Fibroblast of skin of scalp (primary cell): ENCODE results near the gene GIPC3.
"Not testable (repeated sequence)": the region's sequence is repeated elsewhere in the genome, so short reads cannot be mapped to it uniquely, and the experiment has no call there.

Experiments used
- DNase-seq: peaks from one replicate; pipeline ENCODE4 v3.0.0-alpha.2; 2013

The GIPC3 gene

DNA sequence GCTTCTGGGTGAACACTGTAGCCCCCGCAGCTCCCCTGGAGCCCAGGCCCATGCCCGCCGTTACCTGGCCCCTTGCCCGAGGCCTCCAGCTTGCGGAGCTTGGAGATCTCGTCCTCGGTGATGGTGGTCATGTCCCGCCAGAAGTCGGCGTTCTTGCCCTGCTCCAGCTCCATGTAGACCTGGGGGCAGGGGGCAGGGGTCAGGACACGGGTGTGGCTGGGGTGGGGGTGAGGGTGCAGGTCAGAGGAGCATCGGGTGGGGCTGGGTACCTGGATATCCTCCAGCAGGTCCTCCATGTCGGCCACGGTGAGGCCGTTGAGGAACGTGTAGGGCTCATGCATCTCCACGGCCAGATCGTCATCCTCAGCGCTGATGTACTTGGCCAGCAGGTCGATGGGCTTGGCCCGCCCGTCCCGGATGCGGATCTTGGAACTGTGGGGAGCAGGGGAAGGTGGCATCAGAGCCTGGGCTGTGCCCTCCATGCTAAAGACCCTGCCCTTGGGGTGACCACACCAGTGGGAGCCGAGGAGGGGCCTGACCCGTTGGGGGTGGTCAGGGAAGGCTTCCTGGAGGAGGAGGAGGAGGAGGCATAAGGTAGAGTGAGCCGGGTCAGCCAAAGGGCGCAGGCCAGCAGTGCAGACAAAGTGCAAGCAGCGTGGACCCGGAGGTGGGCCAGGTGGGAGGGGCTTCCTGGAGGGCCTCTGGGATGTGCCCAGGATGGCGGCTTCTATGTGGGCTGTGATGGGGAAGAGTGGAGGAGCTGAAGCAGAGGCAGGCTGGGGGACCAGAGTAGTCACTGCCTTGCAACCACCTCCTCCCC is 33.7 kb downstream of the GIPC3 start:
- no peak for DNase-seq

DNA sequence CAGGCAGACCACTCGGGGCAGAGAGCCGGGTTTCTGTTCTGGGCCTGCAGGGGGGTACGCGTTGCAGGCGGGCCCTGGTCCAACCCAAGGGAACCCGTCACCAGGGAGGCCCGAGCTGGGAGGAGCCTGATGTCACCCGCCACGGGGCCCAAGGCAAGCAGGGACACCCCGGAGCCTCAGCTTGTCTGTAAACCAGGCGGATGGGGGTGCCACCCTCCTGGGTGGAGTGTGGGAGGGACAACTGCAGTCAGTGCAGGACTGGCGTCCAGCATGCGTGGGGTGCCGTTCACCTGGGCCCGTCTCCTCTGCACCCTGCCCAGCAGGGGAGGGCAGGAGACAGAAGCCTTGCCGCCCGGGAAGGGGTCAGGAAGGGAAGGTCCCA is 34.3 kb downstream of the GIPC3 start:
- DNase-seq, result no peak

DNA sequence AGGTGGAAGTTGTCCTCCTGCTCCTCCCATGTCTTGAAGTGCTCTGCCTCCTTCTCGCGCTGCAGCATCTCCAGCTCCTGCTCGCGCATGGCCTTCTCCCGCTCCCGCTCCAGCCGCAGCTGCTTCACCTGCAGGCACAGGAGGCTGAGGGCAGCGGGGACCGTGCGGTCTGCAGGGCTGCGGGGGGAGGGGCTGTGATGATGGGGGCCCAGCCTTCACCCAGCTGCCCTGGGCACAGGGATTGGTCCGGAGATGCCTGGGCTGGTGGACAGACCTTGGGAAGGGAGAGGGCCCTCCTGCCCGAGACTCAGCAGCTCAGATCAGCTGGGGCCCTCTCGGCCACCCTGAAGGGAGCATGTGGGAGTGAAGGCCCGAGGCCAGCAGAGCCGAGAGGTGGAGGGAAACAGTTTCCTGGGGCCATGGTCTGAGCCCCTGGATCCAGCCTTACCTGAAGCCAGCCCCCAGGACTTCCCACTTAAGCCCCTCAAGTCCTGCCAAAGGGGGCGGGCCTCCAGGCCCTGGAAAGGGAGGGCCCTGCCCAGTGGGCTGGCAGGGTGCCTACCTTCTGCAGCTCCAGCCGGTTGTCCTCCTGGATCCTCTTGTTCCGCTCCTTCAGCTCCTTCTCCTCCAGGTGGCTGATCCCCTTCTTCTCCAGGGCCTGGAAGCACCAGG is 35.0 kb downstream of the GIPC3 start:
- no peak for DNase-seq

DNA sequence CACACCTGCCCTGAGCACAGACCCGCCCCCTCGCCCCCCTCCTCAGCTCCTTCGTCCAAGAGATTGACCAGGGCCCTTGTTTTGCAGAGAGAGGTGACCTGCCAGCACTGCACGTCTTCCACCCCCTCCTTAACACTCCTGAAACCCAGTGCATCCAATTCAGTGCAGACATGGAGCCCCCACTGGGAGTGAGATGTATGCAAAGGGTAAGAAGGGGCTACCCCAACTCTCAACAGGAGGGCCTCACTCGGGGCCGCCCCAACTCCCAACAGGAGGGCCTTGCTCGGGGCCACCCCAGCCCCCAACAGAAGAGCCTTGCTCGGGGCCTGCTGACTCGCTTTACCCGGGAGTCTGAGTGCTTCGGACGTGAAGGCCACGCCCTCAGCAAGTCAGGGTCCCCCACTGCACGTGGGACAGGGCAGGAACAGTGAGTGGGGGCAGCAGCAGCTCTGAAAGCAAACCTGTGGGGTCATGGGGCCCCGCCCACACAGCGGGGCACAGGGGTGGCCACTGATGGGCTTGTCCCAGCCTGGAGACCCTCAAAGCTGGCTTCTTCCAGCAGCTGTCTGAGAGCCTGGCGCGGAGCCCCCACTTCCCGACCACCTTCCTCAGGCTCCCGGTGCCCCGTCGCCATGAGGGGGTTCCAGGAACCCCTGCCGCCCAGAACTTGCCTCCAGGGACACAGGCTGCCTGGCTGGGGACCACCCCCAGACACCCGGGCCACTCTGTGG is 35.7 kb downstream of the GIPC3 start:
- no peak for DNase-seq

DNA sequence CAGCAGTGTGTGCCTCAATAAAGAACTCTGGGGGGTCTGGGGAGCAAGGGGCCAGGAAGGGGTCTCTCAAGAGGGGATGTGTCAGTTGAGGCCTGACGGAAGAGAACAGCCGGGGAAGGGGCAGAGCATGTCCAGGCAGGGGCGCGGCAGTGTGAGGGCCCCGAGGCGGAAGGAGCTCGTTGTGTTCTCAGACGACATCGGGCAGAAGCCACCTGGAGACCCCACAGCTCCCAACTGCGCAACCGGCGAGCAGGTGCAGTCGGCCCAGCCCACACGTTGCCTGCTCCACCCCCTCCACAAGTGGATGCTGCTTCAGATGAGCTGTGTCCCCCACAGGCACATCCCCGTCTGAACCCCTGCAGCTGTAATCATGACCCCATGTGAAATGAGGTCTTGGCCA is 36.4 kb downstream of the GIPC3 start:
- no peak for DNase-seq

DNA sequence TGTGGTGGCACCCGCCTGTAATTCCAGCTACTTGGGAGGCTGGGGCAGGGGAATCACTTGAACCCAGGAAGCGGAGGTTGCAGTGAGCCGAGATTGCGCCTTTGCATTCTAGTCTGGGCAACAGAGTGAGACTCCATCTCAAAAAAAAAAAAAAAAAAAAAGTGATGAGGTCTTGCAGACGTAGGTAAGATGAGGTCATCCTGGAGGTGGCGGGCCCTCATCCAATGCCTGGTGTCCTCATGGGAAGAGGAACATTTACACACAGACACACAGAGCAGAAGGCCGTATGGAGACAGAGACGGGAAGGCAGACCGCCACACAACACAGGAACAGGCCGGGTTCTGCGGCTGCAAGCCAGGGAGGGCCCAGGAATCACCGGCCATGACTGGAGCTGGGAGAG is 36.9 kb downstream of the GIPC3 start:
- no peak for DNase-seq

DNA sequence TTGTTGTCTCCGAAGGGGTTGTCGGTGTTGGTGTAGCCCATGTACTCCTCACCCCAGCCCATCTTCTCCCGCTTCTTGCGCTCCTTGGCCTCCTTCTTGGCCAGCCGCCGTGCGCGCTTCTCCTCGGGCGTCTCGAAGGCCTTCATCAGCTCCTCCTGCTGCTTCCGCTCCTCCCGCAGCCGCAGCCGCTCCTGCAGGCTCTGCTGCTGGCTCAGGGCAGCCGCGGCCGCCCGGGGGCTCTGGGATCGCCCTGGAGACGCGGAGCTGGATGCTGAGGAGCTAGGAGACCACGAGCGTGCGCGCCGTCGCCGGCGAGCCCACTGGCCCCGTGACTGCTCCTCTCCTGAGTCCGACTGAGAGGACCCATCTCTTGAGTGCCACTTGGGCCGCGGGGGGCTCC is 38.4 kb downstream of the GIPC3 start:
- no peak for DNase-seq

DNA sequence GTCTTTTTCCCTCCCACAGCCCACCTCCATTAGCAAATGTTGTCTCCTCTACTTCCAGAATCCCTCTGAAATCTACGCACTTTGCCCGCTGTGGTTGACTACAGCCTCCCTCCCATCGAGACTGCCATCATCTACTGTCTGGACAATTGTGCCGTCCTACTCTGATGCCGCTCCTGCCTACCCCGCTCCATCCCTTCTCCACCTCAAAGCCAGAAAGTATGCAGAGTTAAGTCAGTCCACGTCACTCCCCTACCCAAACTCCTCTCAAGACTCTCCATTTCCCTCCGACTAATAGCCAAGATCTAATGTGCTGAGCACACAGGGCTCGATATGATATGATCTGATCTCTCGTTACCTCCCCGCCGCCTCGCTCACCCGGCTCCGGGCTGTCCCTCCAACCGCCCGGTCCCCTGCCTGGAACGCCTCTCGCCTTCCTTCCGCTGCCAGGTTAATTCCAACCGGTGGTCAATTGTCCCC is 40.8 kb downstream of the GIPC3 start:
- DNase-seq, result no peak

DNA sequence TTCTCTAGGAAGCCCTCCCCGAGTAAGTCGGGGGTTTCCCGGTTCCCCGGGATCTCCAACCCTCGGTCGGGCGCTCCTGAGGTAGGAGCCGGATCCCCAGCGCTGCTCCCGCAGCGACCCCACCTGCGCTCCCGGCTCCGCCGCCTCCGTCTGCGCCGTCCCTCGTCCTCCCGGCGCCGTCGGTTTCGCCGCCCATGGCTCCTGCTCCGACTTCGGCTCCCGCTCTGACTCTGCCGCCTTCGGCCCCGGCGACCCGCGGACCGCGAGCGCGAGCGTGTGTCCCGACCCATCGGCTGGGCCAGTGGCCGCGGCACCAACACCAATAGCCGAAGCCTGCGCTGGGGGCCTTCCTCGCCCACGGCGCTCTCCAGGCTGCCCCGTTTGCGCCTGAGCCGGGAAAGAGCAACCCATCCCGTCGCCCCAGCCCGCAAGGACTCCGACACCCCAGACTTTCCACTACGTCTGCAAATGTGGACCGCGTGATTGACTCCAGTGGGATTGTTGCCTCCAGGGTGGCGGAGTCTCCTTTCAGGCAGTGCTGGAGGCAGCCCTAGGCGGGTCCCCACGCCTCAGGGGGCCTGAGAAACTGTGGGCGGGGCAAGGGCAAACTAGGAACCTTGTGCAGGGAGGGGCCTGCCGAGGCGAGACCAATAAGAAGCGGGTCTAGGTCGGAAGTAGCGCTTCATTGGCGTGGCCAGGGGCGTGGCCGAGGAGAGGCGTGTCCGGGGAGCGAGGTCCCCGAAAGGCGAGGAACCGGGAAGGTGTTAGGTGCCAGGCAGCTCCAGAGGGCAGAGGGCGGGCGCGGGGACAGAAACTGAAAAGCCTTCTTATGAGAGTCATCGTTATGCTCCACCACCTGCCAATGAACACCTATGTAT is 41.4 kb downstream of the GIPC3 start, which contains the start of gene CACTIN:
TSS of gene CACTIN (minus strand) at position 318 of the 878 bp plus-strand sequence. CDS start at position 290, 28 bp downstream.
- peak; percentile 99 for DNase-seq

DNA sequence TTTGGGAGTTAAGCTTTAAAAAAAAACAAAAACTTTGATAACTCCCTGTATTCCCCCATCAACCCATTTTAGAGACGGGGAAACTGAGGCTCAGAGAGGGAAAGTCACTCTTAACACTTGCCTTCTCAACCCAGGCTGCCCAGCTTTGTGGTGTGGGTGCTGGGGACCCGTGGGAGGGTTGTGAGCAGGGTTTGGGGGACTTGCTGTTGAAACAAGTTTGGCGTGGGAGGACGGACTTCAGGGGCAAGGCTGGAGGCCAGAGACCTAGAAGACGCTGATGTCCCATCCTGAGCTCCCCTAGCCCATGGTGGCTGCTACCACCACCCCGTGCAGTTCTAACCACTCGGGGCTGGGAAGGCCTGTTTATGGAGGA is 42.1 kb downstream of the GIPC3 start:
- DNase-seq, result no peak

DNA sequence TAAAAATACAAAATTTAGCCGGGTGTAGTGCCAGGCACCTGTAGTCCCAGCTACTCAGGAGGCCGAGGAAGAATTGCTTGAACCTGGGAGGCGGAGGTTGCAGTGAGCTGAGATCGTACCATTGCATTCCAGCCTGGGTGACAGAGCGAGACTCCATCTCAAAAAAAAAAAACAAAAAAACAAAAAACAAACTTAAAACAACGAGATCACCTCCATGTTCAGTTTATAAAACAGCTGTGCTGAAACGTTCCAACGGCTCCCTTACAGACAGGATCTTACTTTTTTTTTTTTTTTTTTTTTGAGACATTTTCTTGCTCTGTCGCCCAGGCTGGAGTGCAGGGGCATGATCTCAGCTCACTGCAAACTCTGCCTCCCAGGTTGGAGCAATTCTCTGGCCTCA is 43.5 kb downstream of the GIPC3 start:
- not testable (repeated sequence) for DNase-seq

DNA sequence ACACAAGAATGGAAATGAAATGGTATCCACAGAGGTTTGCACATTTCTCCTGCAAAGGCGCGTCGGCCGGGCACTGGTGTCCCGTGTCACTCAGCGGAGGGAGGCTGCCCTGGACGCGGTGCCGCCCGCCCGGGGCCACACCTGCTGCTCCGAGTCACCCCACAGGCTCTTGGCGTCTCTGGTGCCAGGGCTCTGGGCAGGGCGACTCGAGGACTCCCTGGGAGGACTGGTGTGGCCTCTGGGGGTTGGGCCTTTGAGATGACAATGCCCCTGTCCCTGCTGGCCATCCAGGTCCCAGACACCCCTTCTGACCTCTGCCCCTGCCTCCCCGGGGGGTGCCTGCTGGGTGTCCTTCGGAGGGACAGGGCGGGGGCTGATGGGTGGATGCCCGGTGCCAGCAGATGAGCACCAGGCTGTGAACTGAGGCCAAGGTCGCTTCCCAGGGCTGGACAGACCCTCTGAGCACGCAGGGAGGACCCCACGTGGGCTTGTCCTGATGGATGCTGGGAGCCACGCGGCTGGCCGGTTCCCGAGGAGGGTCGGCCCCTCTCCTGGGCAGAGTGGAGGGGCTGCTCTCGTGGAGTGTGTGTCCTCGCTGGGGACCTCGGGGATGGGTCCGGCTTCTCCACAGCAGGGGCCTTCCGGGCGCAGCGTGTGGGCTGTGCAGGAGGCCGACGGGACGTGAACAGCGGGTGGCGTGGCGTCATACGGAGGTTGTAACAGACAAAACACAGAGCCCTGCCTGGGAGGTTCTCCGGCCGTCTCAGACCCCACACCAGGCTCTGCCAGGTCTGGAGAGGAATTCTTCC is 46.0 kb downstream of the GIPC3 start:
- no peak for DNase-seq

DNA sequence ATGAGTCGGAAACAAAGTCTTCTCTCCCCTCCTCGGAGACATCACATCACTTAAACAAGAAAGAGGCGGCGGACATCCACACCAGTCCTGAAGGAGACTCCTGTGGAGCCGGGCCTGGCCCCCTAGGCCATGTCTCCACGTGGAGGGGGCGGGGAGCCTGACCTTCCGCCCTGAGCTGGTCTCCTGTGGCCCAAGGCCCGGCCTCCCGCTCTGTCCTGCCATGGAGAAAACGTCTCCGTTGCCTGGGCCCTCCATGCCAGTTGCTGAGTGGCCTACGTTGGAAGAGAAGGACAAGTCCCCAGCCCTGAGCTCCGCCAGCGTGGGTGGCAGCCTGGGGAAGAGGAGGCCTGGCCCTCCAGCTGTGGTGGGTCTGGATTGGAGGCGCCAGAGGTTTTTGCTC is 46.8 kb downstream of the GIPC3 start:
- no peak for DNase-seq

DNA sequence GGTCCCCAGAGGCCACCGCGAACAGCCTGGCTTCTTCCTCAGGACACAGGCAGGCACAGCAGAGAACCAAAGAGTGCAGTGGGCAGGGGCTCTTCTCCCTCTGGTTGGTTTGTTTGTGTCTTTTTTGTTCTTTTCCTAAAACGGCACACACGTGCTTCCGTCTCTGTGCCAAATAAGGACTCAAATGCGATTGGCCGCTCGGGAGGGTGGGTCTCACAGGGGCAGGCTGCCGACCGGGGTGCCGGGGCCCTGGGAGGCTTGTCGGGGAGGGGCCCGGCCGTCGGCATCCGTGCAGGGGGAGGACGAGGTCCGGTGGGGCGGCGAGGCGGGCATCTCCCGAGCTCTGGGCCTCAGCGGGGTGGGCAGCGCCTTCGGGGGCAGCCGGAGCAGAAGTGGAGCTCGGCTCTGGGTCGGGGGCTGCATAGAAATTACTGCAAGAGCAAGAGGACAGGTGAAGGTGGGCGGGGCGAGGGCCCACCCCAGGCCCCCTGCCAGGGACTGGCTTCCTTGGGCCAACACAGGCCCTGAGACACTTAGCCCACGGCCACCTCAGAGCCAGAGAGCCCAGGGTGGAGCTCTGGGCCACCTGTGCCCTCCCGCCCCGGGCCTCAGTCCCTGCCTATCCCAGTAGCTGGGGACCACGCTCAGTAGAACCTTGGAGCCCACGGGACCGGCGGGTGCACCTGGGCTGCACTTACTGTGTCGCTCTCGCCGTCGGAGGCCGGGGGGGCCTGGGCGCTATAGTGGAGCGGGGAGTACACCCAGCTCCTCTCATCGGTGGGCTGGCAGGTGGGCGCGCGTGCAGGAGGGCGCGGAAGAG is 47.7 kb downstream of the GIPC3 start:
- no peak for DNase-seq

DNA sequence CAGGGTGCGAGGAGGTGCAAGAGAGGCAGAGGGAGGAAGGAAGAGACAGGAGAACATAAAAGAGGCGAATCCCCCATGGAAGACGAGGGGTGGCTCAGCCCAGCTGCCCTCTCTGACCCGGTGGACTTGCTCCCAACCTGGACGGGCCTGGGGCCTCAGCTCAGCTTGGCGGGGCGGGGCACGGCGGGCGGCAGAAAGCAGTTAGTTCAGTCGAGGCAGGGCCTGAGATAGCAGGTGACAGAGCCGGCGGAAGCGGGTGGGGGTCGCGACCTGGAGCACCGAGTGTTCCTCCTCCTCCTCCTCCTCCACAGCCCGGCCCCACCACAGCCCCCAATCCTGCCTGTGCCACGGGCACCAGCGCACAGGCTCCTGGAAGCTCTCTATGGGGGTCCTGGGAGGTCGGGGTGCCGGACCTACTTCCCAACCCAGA is 48.3 kb downstream of the GIPC3 start:
- DNase-seq, result no peak

DNA sequence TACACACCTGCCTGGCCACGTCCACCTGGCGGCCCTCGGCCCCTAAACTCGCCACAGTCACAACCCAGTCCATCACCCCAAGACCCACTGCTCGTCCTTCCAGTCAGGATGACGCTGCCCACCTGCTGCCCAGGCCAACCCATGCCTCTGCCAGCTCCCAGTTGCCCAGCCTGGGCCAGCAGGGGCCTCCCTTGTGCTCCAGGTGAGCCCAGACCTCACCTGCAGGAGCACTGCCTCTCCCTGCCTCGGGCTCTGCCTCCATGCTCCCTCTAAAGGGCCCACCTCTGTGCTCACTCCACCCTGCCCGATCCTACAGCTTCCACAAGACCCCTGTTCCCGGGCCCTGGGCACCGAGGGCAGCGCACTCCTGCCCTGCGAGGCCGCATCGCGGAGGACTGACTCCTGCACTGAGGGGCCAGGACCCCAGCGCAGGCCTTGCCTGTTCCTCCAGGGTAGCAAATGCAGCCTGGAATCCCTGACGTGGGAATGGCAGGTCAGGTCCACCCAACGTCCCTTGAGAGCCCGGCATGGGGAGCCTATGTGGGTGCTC is 49.3 kb downstream of the GIPC3 start:
- DNase-seq, result no peak

DNA sequence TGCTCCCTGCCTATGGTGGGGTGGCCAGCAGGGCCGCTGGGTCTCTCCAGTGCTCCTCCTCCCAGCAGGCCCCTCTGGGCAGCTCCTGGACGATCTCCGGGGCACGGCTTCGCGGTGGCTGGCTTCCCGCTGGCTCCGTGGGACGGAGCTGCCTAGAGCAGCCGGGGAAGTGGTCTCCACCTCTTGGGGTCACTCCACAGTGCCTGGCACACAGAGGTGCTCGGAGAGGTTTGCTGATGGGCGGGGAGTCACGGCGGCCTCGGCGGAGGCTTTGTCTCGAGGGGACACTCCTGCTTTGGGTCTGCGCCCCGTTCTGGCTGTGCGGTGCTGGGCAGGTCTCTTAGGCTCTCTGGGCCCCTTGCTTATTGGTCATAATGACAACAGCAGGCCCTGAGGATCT is 51.2 kb downstream of the GIPC3 start:
- no peak for DNase-seq

DNA sequence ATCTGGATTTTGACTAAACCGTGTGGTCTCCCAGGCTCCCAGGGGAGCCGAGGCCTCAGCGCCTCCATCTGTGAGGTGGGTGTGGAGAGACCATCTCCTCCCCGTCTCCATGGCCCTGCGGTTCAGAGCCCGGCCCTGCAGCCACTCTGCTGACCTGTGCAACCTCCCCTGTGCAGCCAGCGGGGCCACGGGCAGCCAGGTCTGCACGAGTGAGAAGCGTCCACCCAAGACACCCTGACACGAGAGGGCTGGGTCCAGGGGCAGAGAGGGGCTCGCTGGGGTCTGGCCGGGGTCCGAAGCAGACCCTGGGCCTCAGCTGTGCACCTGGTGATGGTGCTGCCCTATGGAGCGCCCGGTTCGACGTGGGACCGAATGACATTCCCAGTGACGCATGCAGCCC is 51.7 kb downstream of the GIPC3 start:
- no peak for DNase-seq

DNA sequence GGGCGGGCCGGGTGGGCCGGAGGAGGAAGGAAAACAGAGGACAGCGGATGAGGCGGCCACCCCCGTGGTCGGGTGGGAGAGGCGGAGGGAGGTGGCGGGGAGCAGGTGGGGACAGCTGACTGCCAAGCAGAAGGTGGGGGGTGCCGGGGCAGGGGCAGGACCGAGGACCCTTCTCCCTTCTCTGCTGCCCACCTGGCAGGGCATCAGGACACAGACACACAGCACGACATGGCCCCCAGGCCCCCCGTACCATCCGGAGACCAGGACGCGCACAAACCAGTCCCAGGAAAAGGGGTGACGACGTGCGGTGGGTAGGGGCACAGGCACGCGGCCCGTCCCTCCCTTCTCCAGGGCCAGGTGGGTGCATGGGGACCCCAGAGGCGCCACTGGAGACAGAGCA is 52.3 kb downstream of the GIPC3 start:
- no peak for DNase-seq
